ENCODE data around the gene KPTN.
A peak's percentile ranks its signal among the peaks of the same experiment; 100 is the strongest.
"Not testable (repeated sequence)": the region's sequence is repeated elsewhere in the genome, so short reads cannot be mapped to it uniquely, and the experiment has no call there.

KPTN gene

DNA sequence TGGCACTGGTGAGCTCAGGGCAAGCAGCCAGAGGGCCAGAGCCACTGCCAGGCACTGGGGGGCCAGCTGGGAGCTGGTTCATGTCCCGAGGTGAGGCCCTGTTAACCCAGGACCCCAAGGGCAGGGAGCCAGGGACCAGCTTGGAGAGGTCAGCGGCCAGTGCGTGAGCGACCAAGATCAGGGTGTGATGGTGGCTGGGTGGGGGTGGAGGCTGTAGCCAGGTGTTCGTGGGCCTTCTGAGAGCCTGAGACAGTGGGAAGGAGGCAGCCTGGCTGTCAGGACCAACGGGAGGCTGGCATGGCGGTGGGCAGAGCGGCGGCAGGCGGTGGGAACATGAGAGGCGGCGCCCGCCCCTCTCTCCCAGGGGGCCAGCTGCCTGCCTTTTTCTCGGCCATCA is 8.1 kb upstream of the KPTN start:
- DNase-seq (ENCODE audit: low spot score), result no peak

GRCh38 chr19:47491358-47492136 is 7.5 kb upstream of the KPTN start:
- DNase-seq (ENCODE audit: low spot score), result no peak

- no peak for DNase-seq (ENCODE audit: low spot score)
Observed at GRCh38 chr19:47490847-47491246, 6.8 kb upstream of the KPTN start.

DNA sequence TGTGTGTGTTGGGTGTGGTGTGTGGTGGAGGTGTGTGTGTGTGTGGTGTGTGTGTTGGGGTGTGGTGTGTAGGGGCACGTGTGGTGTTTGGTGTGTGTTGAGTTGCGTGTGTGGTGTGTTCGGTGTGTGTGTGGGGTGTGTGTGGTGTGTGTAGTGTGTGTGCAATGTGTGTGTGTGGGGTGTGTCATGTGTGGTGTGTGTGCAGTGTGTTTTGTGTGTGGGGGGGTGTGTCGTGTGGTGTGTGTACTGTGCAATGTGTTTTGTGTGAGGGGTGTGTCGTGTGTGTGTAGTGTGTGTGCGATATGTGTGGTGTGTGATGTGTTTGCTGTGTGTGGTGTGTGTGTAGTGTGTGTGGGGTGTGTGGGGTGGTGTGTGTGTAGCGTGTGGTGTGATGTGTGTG is 6.0 kb upstream of the KPTN start:
- no peak for DNase-seq (ENCODE audit: low spot score)

DNA sequence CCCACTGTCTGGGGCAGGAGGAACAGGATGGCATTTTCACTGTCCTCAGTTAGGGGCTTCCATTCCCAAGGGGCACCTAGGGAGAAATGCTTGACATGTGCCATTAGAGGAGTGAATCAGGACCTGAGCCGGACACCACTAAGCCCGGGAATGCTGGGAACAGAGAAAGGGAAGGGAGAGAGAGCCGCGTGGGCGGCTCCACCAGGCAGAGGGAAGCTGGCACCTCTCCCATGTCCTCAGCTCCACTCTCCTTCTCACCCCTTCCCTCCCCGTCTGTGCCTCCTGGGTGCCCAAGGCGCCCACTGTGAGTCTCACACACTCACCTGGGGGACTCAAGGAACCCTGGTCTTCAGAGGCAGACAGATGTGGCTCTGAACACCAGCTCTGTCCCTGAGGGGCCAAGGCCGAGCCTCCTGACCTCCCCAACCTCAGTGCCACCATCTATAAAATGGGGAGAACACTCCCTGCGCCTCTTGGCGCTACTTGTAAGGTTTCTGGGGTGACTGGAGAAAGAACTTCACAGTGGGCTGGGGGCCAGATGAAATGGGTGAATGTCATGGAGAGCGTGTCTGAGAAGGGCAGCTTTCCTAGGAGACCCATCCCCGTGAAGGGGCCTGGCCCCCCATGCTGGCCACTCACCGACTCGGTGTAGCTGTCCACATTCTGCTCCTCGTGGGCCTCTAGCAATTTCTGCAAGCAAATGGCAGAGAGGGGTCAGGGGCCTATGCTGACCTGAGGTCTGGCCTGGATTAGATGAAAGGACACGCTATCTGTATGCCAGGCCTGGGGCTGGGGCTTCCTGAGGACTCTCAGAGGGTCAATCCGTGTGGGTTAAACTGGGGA is 5.3 kb upstream of the KPTN start:
- no peak for DNase-seq (ENCODE audit: low spot score)

GRCh38 chr19:47487551-47488515 is 3.8 kb upstream of the KPTN start:
- no peak for DNase-seq (ENCODE audit: low spot score)

DNA sequence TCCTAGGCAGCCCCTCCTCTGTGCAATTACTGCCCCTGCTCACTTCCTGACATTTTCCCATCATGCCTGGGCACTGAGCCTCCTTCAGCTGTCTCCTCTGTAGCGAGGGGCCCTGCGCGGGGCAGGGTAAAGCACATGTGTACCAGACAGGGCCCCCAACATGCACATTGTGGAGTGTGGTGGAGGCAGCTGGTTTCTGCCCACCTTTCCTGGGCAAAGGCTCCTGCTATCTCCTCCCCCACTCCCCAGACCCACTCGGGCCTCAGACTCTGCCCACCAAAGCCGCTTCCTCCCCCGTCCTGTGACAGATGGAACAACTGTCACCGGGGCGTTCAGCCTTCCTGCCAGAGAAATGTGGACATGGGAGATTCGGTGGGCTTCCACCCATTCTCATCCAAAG is 2.9 kb upstream of the KPTN start:
- no peak for DNase-seq (ENCODE audit: low spot score)

DNA sequence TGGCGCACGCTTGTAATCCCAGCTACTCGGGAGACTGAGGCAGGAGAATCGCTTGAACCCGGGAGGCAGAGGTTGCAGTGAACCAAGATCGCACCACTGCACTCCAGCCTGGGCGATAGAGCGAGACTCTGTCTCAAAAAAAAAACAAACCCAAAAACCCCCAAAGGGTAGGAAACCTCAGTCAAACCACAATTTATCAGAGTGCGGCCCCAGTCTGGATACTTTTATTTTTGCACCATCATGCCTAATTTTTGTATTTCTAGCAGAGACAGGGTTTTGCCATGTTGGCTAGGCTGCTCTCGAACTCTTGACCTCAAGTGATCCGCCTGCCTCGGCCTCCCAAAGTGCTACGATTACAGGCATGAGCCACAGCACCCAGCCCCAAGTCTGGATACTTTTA is 2.2 kb upstream of the KPTN start:
- DNase-seq (ENCODE audit: low spot score), result not testable (repeated sequence)

- DNase-seq (ENCODE audit: low spot score), result no peak
Observed at GRCh38 chr19:47485210-47485609, 1.2 kb upstream of the KPTN start.

DNA sequence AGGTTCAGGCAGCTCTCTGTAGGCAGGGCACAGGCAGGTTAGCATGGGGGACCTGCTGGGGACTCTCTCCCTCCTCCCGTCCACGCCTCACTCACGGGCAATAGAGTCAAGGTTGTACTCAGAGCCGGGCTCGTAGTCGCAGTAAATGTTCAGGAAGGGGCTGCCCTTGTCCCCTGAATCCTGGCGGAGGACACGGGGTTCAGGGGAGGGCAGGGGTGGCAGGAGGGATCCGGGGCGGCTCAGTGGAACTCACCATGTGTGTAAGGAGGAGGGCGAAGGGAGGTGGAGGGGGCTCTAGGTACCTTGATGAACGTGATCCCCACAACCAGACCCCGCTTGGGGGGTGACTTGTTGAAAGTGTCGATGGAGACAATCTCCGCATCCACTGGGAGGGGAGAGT is 819 bp downstream of the KPTN start:
- DNase-seq (ENCODE audit: low spot score), result no peak

- DNase-seq (ENCODE audit: low spot score), result no peak
Observed at GRCh38 chr19:47481460-47482052, 2.5 kb downstream of the KPTN start.

GRCh38 chr19:47480658-47481057 is 3.4 kb downstream of the KPTN start:
- no peak for DNase-seq (ENCODE audit: low spot score)

DNA sequence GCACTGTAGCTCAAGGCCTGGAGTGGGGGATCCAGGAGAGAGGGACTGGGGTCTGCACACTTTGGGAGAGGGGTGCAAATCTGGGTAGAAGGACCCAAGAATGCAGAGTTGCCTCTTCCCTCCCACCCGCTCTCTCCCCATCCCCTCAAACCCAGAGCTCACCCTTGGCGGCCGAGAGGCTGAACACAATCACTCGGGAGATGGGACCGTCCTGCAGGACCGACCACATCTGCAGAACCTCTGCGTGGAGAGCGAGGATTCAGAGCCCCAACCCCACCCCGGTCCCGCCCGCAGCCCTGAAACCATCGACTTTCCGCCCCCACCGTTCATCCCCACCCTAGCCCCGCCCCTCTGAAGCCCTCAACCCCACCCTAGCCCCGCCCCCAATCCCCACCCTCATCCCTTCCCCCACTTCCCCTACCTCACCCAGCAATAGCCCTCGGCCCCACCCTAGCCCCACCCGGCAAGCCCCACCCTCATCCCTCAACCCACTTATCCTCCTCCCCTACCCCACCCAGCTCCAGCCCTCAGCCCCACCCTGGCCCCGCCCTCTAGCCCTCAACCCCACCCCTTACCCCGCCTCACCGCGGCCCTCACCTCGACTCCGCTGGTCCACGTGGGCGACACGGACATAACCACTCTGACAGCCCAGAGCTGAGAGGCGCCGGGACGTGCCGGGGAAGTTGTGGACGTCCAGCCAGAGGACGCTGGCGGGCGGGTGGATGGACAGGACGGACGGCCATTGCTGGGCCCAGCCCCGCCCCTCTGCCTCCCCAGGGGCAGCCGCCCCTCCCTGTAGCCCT is 4.1 kb downstream of the KPTN start:
- DNase-seq (ENCODE audit: low spot score), result no peak

- DNase-seq (ENCODE audit: low spot score), result no peak
Observed at GRCh38 chr19:47476438-47476972, 7.5 kb downstream of the KPTN start.

- DNase-seq (ENCODE audit: low spot score), result no peak
Observed at GRCh38 chr19:47475465-47475864, 8.6 kb downstream of the KPTN start.

GRCh38 chr19:47473336-47473735 is 10.7 kb downstream of the KPTN start:
- DNase-seq (ENCODE audit: low spot score), result no peak

GRCh38 chr19:47471733-47472457 is 12.1 kb downstream of the KPTN start, which contains the start of gene SLC8A2:
TSS of gene SLC8A2 (minus strand) at chr19:47471893. CDS start at chr19:47466403, 5,490 bp downstream.
- DNase-seq (ENCODE audit: low spot score), result peak; percentile 34

- DNase-seq (ENCODE audit: low spot score), result no peak
Observed at GRCh38 chr19:47471381-47471732, 12.7 kb downstream of the KPTN start.

DNA sequence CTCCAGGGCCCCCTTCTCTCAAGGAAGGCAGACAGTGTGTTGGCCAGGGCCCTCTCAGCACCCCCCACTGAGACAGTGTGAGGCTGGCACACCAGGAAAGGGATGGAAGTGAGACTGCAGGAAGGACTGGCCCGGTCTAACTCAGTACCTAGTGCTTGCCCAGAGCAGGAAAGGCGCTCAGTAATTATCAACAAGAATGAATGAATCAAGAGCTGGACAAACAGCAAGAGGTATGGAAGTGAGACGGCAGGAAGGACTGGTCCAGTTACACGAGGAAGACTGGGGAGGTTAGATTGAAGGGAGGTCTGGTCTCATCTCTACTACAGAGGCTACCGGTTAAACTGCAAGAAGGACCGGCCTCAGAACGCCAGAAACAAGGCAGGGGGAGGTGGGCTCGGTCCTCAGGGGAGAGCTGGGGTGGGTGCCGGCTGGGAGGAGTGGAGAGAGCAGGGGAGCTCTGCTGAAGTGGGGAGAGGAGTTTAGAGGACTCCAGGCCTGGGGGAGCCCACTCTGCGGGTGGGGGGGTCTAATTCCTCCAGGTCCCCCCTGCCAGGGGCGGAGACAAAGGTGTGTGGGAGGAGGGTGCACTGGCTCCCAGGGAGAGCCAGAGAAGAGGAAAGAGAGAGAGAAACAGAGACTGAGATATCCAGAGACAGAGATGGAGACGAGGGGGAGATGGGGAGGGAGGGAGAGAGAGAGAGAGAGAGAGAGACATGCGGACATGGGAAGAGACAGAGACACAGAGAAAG is 13.4 kb downstream of the KPTN start:
- no peak for DNase-seq (ENCODE audit: low spot score)

Measured in activated CD4-positive, alpha-beta T cell treated with anti-CD3 and anti-CD28 coated beads, Interleukin-2, Interleukin-4, amounts not matched to agents 100 ng/mL and 50 ng/mL, durations not matched to agents 16 hours and 8 hours (primary cell).